ENCODE results near the gene HK2. TPM values are rescaled to one million over a fixed set of nuclear protein-coding genes. Genes with fewer than 3 reads are reported as not detected.

Gene HK2
- total RNA-seq, 2 experiments from 2014 or later: 53.5 to 53.7 TPM

DNA sequence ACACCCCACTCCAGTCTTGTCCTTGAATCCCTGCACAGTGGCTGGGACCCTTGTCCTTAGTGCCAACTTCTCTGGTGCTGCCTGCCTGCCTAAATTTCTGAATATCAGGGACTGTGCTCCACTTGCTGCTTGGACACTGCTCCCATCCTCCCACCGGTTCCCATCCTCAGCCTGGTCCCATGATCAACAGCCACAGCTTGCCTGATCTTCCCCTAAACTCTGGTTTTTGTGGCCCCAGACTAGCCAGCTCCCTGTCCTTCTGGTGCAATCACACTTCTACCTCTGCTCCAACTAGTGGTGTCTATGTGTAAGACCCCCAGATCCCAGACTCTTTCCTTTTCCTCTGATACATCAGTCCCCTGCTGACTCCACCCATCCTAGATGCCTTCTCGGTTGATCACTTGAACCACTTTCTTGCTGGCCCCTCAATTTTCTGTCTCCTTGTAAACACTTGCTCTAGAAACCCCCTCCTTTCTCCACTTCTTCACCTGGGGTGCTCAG, 87.4 kb downstream of the HK2 start:
- Mint-ChIP-seq H3K4me1 (ENCODE audit: low read depth) (no peaks in the 10 kb centered on the region), H3K9me3 (no peaks in the 10 kb centered on the region), H3K4me3 (no peak overlapping the region), H3K27ac (no peak overlapping the region), H3K36me3 (no peaks in the 10 kb centered on the region), H3K27me3 (peaks cover 9% of the 10 kb centered on the region)
- intact Hi-C loops (cut with micrococcal nuclease): no loop called here
- ChIA-PET CTCF (interaction anchor here (0.6 to 2.8 kb wide), 2 partner anchors 470 to 687 kb away, joined by 3 to 17 read pairs; no protein-coding TSS in a partner anchor), POLR2A (no interaction called here)
- no peak for DNase-seq

DNA sequence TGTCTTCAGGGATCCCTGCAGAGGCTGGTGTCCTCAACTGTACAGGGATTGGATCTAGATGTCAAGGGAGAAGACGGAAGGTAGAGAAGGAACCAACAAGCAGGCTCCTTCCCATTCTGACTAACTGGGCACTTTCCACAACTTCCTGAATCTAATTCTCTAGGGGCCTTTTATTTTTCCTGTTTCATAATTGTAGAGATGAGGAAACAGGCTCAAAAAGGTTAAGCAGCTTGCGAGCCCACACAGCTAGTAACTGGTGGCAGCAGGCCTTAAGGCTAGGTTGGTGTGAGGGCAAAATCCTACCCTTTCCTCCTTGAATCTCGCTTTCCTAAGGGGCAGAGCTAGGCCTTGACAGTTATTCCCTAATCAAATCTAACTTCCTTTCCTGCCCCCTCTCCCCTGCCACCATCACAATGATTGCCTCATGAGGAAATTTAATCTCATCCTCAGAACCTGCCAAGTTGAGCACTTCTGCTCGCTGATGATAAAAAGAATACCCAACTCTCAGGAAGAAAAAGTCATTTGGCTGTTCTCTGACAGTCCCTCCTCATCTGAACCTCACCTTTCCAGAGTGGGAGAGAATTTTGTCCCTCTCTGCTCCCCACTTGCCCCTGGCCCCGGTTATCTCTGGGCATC, 88.8 kb downstream of the HK2 start:
- no peak overlapping the region for H3K27ac Mint-ChIP-seq
- intact Hi-C loops (cut with micrococcal nuclease): no loop called here
- CTCF ChIA-PET: interaction anchor here (0.9 to 1.4 kb wide), 2 partner anchors 146 to 486 kb away, joined by 3 read pairs; no protein-coding TSS in a partner anchor

DNA sequence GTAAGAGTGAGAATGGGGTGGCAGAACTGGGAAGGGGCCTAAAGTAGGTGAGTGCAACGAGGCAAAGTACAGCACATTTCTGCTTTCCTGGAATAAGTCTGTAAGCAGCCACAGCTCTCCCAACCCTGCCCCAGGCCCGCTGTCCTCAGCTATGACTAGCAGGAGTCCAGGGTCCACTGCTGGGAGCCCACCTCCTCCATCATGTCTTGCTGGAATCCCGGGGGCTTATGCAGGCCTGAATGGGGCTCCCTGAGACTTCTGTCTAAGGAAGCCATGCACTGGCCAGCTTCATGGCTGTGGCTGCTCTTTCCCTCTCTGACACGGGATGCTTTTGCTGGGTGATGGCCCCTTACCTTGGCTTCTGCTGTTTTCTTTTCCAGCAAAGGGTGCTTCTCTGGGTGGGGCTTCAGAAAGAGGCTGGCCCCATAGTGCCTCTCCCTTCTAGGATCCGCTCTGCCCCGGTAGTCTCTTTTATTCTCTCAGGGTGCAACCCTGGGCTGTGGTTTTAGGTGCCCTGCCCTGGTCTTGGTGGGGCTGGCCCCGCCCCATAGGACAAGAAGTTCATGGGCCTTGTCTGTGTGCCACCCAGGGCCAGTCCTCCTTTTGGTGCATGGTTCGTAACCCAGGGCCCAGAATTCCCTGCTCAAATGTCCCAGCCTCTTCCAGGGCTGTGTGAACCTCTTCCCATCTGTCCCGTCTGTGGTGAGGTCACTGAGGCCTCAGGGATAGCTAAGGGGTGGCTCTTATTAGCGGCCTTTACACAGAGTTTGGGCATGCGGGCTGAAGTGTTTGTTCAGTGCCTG, 90.7 kb downstream of the HK2 start:
- Mint-ChIP-seq H3K4me1 (ENCODE audit: low read depth) (no peaks in the 10 kb centered on the region), H3K9me3 (no peaks in the 10 kb centered on the region), H3K4me3 (no peak overlapping the region), H3K36me3 (no peaks in the 10 kb centered on the region), H3K27ac (no peak overlapping the region), H3K27me3 (no peaks in the 10 kb centered on the region)
- no peak for DNase-seq
- POLR2A ChIA-PET: no interaction called here
- intact Hi-C loops (cut with micrococcal nuclease): no loop called here
- CTCF ChIA-PET: no interaction called here

More for the DNA sequence above, 88.8 kb downstream of the HK2 start:
- DNase-seq: no peak
- Mint-ChIP-seq H3K36me3 (no peaks in the 10 kb centered on the region), H3K9me3 (no peaks in the 10 kb centered on the region), H3K4me1 (ENCODE audit: low read depth) (no peaks in the 10 kb centered on the region), H3K4me3 (no peak overlapping the region), H3K27me3 (peaks cover 4% of the 10 kb centered on the region)
- POLR2A ChIA-PET: no interaction called here

DNA sequence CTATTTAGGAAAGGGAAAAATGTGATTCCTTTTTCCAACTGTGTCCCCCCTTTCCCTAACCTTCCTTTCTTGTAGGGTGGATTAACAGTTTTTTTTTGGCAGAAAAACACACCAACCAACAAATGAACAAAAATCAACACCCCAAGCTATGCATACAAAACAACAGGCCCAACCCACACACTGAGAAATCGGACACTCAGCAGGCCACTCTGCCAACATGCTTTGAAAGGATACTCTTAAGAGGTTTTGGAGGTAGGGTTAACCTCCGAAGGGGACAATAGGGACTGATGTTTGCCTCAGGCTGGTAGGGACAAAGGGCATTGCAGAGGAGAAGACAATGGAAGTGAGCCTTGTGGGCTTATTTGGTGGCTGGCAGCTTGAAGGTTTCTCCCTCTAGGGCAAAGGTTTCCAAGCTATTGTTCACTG, 91.4 kb downstream of the HK2 start:
- Mint-ChIP-seq H3K36me3 (no peaks in the 10 kb centered on the region), H3K27ac (no peak overlapping the region), H3K4me3 (no peak overlapping the region), H3K27me3 (no peaks in the 10 kb centered on the region), H3K4me1 (ENCODE audit: low read depth) (no peaks in the 10 kb centered on the region), H3K9me3 (no peaks in the 10 kb centered on the region)
- intact Hi-C loops (cut with micrococcal nuclease): no loop called here
- POLR2A ChIA-PET: no interaction called here
- CTCF ChIA-PET: no interaction called here
- DNase-seq: no peak

DNA sequence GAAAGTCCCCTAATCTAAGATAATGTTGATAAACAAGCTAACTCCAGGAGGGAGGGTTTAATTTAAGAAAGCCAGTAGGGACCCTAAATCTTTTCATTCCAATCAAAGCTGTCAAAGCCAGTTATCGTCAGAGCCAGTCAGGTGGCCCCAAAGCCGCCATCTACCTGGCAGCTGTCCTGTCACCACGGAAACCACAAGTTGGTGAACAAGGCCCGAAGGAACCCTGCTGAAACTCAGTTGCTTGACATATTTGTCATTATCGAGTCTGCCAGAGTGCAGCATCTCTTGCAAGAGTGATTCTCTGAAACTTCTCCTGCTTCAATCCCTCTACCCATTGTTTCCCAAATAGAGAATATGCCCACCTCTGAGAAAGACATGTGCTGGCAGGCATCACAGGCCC, 93.7 kb downstream of the HK2 start:
- POLR2A ChIA-PET: no interaction called here
- CTCF ChIA-PET: no interaction called here

DNA sequence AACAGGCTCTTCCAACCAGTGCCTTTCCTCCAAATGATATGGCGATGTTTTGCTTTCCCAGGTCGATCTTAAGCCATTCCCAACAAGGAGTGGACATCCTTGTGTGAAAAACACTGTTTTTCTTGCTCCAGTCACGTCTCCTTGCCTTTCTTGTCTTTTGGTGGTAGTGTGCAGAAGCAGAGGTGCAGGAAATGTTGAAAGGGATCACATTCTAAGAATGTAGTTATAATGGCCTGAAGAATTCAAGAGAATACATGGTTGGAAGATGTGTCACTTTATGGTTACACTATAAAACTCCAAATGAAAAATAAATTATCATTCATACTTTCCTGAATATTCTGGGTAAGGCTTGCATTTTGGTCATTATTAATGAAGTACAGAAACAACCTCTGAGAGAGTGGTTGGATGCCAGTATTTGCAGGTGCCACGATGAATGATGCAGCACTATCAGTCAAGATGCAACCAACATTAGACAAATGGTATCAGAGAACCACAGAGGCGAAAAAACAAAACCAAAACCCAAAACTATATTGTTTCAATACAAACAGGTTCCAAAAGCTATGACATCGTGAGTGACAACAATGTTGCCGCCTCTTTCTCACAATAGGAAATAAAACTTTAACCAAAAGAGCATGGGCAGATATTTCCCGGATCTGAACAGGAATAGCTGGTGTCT, 97.0 kb downstream of the HK2 start:
- peaks cover 4% of the 10 kb centered on the region for H3K36me3 Mint-ChIP-seq
- intact Hi-C loops (cut with micrococcal nuclease): no loop called here
- no peaks in the 10 kb centered on the region for H3K27me3 Mint-ChIP-seq
- no peak for DNase-seq
- CTCF ChIA-PET: no interaction called here
- POLR2A ChIA-PET: no interaction called here
- H3K4me3 Mint-ChIP-seq: no peak overlapping the region
- H3K27ac Mint-ChIP-seq: no peak overlapping the region
- no peaks in the 10 kb centered on the region for H3K9me3 Mint-ChIP-seq
- H3K4me1 Mint-ChIP-seq (ENCODE audit: low read depth): no peaks in the 10 kb centered on the region

More for the DNA sequence above, 93.7 kb downstream of the HK2 start:
- no peaks in the 10 kb centered on the region for H3K4me1 Mint-ChIP-seq (ENCODE audit: low read depth)
- no peaks in the 10 kb centered on the region for H3K9me3 Mint-ChIP-seq
- no peak overlapping the region for H3K4me3 Mint-ChIP-seq
- no peak for DNase-seq
- intact Hi-C loops (cut with micrococcal nuclease): no loop called here
- H3K36me3 Mint-ChIP-seq: peaks cover 4% of the 10 kb centered on the region
- no peaks in the 10 kb centered on the region for H3K27me3 Mint-ChIP-seq
- no peak overlapping the region for H3K27ac Mint-ChIP-seq

DNA sequence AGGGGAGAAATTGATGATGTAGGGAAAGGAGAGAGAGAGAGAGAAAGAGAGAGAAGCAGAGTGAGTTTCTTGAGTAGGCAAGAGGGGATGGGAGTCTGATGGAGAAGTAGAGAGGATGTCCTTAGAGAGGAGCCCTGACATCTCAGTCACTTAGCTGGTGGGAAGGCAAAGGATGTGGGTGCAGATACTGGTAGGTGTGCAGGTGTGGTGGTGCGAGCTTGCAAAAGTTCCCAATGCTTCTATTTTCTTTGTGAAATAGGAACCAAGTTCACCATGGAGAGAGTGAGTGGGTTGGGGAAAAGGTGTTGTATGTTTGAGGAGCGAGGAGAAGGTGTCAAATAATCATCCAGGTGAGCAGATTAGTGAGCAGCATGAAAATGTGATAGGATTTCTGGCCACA, 98.0 kb downstream of the HK2 start:
- no peak for DNase-seq
- ChIA-PET CTCF (interaction anchor here (0.6 kb wide), 1 partner anchor 630 kb away, joined by 3 read pairs; no protein-coding TSS in a partner anchor), POLR2A (no interaction called here)
- H3K27me3 Mint-ChIP-seq: no peaks in the 10 kb centered on the region
- no peaks in the 10 kb centered on the region for H3K4me1 Mint-ChIP-seq (ENCODE audit: low read depth)
- no peaks in the 10 kb centered on the region for H3K9me3 Mint-ChIP-seq
- no peak overlapping the region for H3K4me3 Mint-ChIP-seq
- peaks cover 4% of the 10 kb centered on the region for H3K36me3 Mint-ChIP-seq
- intact Hi-C loops (cut with micrococcal nuclease): no loop called here
- H3K27ac Mint-ChIP-seq: no peak overlapping the region

DNA sequence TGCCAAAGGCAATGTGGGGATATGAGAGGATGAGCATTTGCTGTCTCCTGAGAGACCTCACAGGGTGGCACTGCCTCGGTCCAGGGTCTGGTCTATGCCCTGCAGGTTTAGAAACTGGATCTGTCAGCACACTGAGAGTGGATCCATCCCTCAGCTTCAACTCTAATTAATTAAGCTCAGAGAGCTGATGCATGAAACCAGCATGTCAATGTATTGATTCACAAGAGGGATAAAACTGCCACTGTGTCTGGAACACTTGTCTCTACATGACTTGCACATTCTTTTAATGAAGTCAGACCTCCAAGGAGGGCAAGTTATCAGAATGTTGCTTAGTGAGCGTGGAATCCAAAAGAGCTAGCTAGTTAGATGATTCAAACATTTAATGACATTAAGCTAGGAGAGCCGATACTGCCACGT, 102.1 kb downstream of the HK2 start:
- H3K27me3 Mint-ChIP-seq: no peaks in the 10 kb centered on the region
- no peak overlapping the region for H3K27ac Mint-ChIP-seq
- H3K36me3 Mint-ChIP-seq: no peaks in the 10 kb centered on the region
- ChIA-PET POLR2A (no interaction called here), CTCF (no interaction called here)
- intact Hi-C loops (cut with micrococcal nuclease): no loop called here
- no peaks in the 10 kb centered on the region for H3K4me1 Mint-ChIP-seq (ENCODE audit: low read depth)
- no peak overlapping the region for H3K4me3 Mint-ChIP-seq
- H3K9me3 Mint-ChIP-seq: no peaks in the 10 kb centered on the region
- no peak for DNase-seq

DNA sequence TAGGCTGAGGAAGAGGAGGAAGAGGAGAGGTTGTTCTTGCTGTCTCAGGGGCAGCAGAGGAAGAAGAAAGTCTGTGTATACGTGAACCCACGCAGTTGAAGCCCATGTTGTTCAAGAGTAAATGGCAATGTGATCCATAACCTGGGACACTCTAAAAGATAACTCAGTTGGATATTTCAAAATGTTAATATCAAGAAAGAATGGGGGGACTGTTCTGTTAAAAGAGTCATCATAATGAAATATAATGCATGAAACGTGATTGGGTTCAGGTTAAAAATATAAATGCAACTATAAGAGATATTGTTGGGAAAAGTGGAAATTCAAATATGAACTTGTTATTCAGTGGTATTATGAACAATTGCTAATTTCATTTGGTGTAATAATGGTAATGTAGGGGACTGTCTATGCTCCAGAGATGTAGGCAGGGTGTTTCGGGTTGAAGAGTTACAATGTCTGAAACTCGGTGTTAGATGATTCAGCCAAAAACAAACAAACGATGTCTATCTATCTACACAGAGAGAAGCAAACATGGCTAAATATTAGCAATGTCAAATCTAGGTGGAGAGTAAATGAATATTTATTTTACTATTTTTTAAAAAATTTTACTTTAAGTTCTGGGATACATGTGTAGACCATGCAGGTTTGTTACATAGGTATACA, 103.4 kb downstream of the HK2 start:
- Mint-ChIP-seq H3K27ac (no peak overlapping the region), H3K4me3 (no peak overlapping the region), H3K36me3 (no peaks in the 10 kb centered on the region), H3K27me3 (no peaks in the 10 kb centered on the region), H3K4me1 (ENCODE audit: low read depth) (no peaks in the 10 kb centered on the region), H3K9me3 (no peaks in the 10 kb centered on the region)
- ChIA-PET POLR2A (no interaction called here), CTCF (no interaction called here)
- intact Hi-C loops (cut with micrococcal nuclease): no loop called here
- DNase-seq: no peak

DNA sequence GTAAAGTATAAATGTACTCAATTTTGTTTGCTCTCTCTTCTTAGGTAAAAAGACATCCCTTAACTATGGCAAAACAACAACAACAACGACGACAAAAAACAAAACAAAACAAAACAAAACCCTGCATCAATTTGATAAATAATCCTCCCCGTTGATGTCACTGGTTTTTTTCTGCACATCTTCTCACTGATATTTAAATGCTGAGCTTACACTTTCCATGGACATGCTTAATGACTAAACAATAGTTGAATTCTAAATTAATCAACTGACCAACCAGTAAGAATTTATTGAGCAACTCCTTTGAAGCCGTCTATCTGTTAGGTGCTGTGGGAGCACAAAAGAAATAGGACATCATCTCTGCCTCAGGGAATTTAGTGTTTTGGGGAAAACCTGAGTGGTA, 104.3 kb downstream of the HK2 start:
- DNase-seq: no peak
- Mint-ChIP-seq H3K36me3 (no peaks in the 10 kb centered on the region), H3K4me1 (ENCODE audit: low read depth) (no peaks in the 10 kb centered on the region), H3K9me3 (no peaks in the 10 kb centered on the region), H3K27me3 (no peaks in the 10 kb centered on the region), H3K27ac (no peak overlapping the region), H3K4me3 (no peak overlapping the region)
- ChIA-PET POLR2A (no interaction called here), CTCF (no interaction called here)
- intact Hi-C loops (cut with micrococcal nuclease): no loop called here

DNA sequence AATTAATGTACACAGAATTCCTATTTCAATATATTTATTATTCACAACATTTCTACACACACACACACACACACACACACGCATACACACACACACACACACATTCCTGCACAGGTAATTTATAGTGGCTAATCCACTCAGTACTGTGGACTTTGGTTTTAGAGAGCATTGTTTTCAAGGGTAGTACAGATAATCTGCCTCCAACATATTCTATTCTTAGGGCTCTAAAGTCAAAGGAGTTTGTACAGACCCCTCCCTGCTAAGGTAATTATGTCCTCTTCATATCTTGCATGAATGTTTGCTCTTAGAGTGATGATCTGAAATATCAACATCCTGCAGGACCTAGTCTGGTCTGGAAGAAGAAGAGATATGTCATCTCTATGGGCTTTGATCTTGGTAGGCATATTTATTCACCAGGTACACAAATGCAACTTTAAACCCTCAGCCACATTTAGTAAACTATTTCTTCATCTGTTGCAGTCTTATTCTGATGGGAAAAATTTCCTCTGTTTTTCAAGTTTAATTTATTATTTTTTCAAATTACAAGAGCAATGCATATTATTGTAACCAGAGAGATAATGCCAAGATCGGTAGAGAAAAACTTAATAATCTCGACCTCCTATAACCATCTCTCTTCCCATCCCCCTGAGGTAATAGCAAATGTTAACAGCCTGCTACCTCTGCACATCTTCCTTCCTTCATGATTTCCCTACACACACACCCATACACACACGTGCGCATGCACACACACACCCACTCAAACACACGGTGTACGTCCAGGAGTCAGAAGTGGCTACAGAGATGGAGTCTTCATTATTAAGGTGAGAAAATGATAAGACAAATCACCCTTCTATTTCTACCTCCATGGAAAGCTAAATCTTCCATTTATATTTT, 106.2 kb downstream of the HK2 start:
- POLR2A ChIA-PET: no interaction called here
- CTCF ChIA-PET: no interaction called here
- H3K27me3 Mint-ChIP-seq: no peaks in the 10 kb centered on the region
- intact Hi-C loops (cut with micrococcal nuclease): no loop called here
- H3K36me3 Mint-ChIP-seq: no peaks in the 10 kb centered on the region
- no peak for DNase-seq
- no peaks in the 10 kb centered on the region for H3K9me3 Mint-ChIP-seq
- no peak overlapping the region for H3K4me3 Mint-ChIP-seq
- H3K4me1 Mint-ChIP-seq (ENCODE audit: low read depth): peaks cover 2% of the 10 kb centered on the region
- no peak overlapping the region for H3K27ac Mint-ChIP-seq
